NT2/D1 (cell line): ENCODE measurements around the gene CPN2.

Experiments
- SUZ12 ChIP-seq: IDR thresholded peaks from 2 replicates; pipeline ENCODE4 v1.6.1; 2011; ENCODE audit not compliant: insufficient read length, insufficient read depth; ENCODE audit errors: extremely low read depth
- YY1 ChIP-seq: IDR thresholded peaks from 2 replicates; pipeline ENCODE4 v1.6.1; 2011; ENCODE audit not compliant: insufficient read length, insufficient read depth
- ZNF274 ChIP-seq: IDR thresholded peaks from 2 replicates; pipeline ENCODE4 v1.6.1; 2011; ENCODE audit warnings: mild to moderate bottlenecking, low read depth, low read length

DNA sequence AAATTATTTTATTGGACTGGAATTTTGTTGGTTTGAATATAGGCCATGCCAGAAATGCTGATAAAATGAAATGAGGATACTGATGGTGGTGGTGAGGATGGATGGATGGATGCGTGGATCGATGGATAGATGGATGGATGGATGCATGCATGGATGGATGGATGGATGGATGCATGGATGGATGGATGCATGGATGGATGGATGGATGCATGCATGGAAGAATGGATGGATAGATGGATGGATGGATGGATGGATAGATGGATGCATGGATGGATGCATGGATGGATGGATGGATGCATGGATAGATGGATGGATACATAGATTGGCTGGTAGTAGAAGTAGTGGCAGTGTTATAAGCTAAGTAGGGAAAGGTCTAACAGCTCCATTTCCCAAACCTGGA lies 40.1 kb downstream of the CPN2 start:
- TF ChIP-seq ZNF274: no peak
- no peak for TF ChIP-seq YY1
- no peak for TF ChIP-seq SUZ12
